ENCODE data around the gene TMEM134.

GRCh38 chr11:67468759-67469507 is at the start of gene TMEM134:
- TF ChIP-seq CTCF (IDR thresholded peaks at IDR 0.05; ENCODE audit: low read depth, low read length) (peak; percentile 57), POLR2A (IDR thresholded peaks at IDR 0.05; ENCODE audit: extremely low read depth, insufficient read length) (peak; percentile 93), MAX (IDR thresholded peaks at IDR 0.05; ENCODE audit: low read depth, low read length) (peak; percentile 57; the same call in 1 of the 2 replicates)

Data from NB4 (cell line).